ENCODE results near the gene NUDT1.

DNA sequence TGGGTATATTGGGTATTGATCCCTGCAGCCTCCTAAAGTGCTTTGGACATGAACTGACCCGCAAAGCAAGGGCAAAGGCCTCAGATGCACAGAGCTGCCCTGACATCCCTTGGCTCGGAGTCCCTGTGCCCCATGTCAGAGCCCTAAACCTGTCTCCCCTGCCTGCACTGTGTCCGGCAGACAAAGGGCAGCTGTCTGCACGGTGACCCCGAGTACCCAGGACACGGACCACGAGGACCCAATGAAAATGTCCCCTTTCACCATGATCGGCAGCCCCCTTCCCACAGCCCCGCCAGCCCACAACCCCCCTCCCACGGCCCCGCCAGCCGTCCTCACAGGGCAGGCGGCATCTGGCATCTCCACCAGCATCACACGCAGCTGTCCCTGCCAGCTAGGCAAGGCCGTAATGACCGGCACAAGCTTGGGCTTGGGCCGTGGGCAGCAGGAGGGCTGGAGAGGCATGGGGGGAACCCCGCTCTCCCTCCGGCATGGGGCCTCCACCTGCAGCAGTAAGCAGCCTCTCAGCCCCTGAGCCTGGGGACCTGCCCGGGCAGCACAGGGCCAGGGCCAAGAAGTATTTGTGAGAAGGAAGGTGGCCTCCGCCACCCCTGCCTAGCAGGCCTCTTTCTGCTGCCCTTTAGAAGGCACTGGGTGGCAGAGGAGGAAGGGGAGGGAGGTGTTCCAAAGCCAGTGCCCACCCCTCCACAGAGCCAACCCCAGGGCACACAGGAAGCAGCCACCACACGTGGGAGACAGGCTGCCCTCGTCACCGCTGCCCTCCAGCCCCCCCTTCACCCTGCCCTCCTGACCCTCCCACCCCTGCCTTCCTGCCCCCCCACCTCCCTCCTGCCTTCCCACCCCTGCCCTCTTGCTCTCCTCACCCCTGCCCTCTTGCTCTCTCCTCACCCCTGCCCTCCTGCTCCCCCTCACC lies 10.1 kb downstream of the NUDT1 start:
- TF ChIP-seq CTCF (IDR thresholded peaks at IDR 0.05) (no peak), EP300 (IDR thresholded peaks at IDR 0.05) (no peak), POLR2A (IDR thresholded peaks at IDR 0.05) (no peak)
